GM18517 (cell line): ENCODE measurements around the gene PDE4DIP.
"Not testable (repeated sequence)": the region's sequence is repeated elsewhere in the genome, so short reads cannot be mapped to it uniquely, and the experiment has no call there.

ENCODE experiments used
- ATAC-seq: cut with Tn5 transposase; IDR thresholded peaks from one replicate; pipeline ENCODE4 v1.9.1; 2021; ENCODE audit warnings: mild to moderate bottlenecking, moderate library complexity; ENCODE audit not compliant: unreplicated experiment

PDE4DIP gene

DNA sequence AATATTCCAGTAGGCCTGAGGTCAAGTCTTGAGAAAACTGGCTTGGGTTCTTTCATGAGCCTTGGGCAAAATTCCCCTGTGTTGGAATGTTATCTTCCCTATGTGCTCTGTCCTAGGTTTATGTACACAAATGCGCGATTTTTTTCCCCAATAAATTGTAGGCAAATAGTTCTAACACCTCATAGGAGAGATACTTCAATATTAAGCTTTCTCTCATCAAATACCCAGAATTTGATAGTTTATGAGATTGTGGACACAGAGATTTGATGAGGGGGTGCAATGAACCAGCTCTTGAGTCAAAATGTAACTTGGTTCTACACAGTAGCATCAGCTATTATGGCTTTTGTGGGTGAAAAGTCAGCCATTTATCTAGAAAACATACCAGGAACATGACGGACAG lies 220.4 kb downstream of the PDE4DIP start:
- ATAC-seq: not testable (repeated sequence)

DNA sequence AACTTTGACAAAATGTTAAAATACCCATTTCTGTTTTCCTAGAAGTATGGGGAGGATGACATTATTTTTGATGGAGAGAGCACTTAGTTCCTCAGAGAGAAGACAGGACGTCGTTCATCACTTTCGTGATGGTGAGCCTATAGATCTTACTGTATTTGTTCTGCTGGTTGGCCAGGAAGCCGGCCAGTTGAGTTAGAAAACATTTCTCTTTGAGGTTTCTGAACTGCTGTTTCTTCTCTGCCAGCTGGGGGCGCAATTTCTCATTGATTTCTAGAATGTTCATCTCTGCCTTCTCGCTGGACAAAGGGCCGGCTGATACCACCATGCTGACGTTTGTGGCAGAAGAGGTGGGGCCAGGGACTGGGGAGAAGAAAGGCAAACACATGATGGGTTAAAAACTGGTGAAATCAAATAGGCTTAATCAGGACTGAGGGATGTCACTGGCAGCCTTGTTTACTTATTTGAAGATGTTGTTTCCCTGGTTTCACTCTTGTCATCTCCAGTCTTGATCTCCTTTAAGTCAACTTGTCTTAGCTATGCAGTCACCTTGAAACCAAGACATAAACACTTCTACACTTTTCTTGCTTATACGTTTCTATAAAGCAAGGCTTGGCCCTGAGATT lies 231.4 kb downstream of the PDE4DIP start:
- not testable (repeated sequence) for ATAC-seq
